GM18499 (cell line): ENCODE results near the gene FAM168B.
"Not testable (repeated sequence)": the region's sequence is repeated elsewhere in the genome, so short reads cannot be mapped to it uniquely, and the experiment has no call there.

Experiments
- ATAC-seq: cut with Tn5 transposase; IDR thresholded peaks from one replicate; pipeline ENCODE4 v1.9.1; 2021; ENCODE audit warnings: moderate number of reproducible peaks; ENCODE audit not compliant: insufficient read depth, unreplicated experiment

Gene FAM168B

GRCh38 chr2:131104487-131105155 is 11.4 kb upstream of the FAM168B start:
- ATAC-seq = peak; percentile 50

DNA sequence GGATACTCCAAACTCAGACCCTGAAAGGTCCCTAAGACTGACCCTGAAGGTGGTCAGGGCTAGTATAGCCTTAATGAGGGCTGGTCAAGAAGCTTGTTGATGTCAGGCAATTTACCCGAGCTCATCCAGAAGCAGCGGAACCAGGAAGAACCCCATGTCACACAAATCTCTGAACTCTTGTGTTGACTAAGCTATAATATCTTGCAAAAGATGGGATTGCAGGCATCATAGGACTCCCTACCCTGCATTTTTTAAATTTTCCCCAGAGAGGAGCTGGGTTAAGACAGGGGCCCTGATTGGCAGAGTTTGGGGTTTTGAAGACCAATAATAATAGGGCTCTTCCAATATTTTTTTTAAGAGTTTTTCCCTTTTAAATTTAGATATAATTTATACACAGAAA is 9.9 kb upstream of the FAM168B start:
- no peak for ATAC-seq

GRCh38 chr2:131094463-131095281 is 1.4 kb upstream of the FAM168B start:
- no peak for ATAC-seq

DNA sequence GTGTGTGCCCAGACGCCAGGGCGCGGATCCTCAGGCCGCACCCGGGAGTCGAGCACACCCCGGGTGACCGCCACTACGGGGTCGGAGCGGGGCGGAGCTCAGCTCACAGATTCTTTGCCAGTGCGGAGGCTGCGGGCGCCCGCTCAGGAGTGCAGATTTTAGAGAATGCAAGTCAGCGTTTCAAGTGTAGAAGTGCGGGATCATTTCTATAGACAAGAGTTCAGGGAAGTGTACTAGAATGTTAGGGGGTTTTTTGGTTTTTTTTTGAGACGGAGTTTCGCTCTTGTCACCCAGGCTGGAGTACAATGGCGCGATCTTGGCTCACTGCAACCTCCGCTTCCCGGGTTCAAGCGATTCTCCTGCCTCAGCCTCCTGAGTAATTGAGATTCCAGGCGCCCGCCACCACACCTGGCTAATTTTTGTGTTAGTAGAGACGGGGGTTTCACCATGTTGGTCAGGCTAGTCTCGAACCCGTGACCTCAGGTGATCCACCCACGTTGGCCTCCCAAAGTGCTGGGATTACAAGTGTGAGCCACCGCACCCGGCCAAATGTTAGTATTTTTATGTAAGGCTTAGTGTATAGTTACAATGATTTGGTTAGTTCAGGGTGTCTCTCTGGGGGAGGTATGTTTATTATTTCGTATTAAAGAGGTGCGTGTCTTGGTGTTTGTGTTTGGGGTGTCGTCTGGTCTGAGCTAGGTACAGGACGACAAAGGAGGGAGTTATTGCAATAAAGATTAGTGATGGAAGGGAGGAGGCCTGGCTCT is 619 bp upstream of the FAM168B start:
- ATAC-seq = peak; percentile 61

- peak; percentile 18 for ATAC-seq
These were observed 728 bp downstream of the FAM168B start for GRCh38 chr2:131092458-131093005.

- ATAC-seq = no peak
These were observed 7.6 kb downstream of the FAM168B start for GRCh38 chr2:131085646-131086045.

GRCh38 chr2:131081190-131081589 is 12.1 kb downstream of the FAM168B start:
- ATAC-seq = no peak

GRCh38 chr2:131079931-131080330 is 13.3 kb downstream of the FAM168B start:
- not testable (repeated sequence) for ATAC-seq

DNA sequence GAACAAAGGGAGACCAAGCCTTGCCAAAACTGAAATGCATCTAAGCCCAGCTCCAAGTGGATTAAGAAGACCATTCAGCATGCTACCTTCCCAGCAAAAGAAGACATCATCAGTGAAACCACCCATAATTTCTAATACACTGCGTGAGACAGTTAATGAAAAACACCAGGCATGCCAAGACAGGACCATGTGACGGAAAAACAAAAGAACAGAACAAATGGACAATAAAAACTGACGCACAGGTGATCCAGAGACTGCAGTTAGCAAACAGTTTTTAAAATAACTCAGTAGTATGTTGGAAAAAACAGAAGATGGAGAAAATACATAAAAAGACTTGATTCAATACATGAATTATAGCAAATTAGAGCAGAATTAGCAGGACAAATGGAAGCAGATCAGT is 15.3 kb downstream of the FAM168B start:
- no peak for ATAC-seq

- no peak for ATAC-seq
These were observed 15.9 kb downstream of the FAM168B start for GRCh38 chr2:131077182-131077846.

- ATAC-seq = no peak
These were observed 16.6 kb downstream of the FAM168B start for GRCh38 chr2:131076707-131077106.

- not testable (repeated sequence) for ATAC-seq
These were observed 17.7 kb downstream of the FAM168B start for GRCh38 chr2:131075578-131075977.

DNA sequence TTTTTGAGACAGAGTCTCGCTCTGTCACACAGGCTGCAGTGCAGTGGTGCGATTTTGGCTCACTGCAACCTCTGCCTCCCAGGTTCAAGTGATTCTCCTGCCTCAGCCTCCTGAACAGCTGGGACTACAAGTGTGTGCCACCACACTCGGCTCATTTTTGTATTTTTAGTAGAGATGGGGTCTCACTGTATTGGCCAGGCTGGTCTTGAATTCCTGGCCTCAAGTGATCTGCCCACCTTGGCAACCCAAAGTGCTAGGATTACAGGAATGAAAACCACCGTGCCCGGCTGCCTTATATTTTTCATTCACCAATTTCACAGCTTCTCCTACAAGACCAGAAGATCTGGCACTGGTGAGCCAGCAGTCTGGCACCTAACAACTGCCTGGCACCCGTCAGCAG is 25.1 kb downstream of the FAM168B start:
- ATAC-seq = not testable (repeated sequence)

- no peak for ATAC-seq
These were observed 25.7 kb downstream of the FAM168B start for GRCh38 chr2:131067465-131068125.

- no peak for ATAC-seq
These were observed 28.4 kb downstream of the FAM168B start for GRCh38 chr2:131064589-131065512.

DNA sequence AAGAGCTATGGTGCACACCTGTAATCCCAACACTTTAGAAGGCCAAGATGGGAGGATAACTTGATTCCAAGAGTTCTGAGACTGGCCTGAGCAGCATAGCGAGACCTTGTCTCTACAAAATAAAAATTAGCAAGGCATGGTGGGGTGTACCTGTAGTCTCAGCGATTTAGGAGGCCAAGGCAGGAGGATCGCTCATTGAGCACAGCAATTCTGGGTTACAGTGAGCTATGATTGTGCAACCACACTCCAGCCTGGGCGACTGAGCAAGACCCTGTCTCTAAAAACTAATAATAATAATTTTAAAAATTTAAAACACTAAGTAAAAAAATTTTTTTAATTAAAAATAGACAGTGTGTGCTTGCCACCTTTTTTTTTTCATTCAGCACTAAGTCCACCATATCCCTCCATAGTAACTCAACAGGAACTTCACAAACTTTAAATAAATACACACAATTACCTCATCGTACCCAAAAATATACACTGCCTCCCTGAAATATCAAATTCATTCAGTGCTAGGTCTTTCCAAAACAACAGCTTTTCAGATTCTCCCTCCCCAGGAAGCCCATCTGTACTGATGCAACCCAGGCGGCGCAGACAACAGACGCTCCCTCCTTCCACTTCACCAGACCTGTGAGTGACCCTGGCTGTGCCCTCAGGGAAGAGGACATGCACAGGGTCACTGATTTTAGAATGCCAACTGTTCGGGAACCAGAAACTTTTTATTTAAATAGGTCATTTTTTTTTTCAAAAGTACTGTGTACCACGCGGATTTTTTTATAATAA is 29.6 kb downstream of the FAM168B start:
- ATAC-seq = no peak

DNA sequence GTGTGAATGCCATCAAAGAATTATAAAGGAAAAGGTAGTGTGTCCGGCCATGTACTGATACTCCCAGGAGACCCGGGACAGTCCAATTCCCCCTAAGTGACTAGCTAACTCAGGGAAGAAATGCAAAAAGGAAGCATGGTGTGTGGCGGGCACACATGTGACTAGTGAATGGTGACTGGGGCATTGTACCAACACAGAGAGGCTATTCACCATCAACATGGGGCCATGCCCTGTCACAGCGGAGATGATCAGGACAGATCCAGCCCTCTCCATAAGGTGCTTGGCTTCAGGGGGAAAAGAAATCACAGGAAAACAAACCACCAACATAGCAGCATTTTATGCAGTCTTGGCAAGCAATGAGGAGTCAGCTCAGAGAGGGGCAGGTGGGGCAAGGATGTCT is 34.3 kb downstream of the FAM168B start:
- no peak for ATAC-seq
